LNCAP (cell line): ENCODE results near the gene MLXIPL.

Source experiments
- CTCF ChIP-seq: fragments of 450-650 bp; IDR thresholded peaks from 2 replicates; pipeline ENCODE4 v1.5.1; 2017; ENCODE audit warnings: mild to moderate bottlenecking

MLXIPL gene

DNA sequence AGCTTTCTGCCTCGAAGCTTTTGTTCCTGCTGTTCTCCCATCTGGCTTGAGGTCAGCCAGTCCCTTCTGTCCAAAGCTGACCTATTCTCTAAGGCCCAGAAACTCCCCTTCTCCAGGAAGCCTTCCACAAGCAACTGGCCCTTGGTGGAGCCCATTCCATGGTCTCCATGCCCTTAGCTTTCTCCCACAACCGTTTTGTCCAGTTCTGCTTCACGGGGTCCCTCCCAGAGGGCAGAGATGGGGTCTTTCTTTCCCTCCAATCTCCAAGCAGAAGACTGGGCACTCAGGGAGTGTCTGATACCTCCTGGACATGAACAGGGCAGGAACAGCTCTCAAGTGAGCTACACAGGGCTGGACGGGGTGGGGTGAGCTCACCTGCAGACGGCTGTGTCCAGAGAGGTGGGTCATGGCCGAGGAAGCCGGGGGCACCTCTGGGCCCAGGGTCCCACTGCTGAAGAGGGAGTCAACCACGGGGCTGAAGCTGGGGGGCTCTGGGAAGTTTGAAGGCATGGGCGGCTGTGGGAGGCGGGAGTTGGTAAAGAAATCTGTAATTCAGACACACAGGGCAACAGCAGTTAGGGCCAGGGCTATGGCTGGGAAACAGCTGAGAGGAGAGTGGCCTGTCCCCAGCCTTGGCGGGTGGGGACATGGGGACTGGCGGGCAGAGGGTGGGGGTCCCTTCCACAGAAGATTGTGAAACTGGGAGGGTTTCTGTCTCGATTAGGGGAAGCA, 25.0 kb downstream of the MLXIPL start:
- no peak for TF ChIP-seq CTCF

GRCh38 chr7:73597978-73598782, 26.1 kb downstream of the MLXIPL start:
- no peak for TF ChIP-seq CTCF

DNA sequence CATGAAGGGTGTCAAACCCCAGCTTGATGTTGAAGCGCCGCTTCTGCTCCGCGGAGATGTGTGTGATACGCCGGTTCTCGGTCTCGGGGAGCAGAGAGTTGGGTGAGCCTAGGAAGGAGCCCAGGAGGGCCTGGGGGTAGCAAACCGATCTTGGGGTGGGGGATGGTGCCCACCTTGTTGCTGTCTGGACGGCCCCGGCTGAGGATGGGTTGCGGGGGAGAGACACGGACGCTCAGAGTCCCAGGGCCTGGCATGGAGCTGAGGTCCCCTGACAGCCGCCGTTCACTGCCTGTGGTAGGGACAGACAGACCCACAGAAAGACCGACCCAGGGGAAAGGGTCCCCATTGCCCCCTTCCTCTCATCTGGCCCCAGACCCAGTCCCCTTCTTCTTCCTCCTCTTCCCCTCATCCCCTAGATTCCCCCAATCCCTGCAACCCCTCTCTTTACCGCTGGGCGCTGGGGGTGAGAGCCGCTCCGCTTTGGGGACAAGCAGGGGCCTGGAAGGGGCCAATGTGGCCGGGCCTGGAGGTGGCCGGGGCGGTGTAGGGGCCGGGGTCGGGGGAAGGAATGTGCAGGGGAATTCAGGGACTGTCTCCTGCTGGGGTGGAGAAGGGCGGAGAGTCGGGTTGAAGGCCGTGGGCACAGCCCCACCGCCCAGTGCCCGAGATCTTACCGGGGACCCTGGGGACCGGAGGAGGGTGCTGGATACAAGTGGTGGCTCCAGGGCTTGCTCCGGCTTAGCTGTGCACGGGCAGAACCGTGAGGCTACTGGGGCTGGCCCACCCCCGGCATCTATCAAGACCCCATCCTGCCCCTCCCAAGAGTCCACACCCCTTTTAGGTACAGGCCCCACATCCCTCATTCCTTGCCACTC, 27.9 kb downstream of the MLXIPL start:
- no peak for TF ChIP-seq CTCF

DNA sequence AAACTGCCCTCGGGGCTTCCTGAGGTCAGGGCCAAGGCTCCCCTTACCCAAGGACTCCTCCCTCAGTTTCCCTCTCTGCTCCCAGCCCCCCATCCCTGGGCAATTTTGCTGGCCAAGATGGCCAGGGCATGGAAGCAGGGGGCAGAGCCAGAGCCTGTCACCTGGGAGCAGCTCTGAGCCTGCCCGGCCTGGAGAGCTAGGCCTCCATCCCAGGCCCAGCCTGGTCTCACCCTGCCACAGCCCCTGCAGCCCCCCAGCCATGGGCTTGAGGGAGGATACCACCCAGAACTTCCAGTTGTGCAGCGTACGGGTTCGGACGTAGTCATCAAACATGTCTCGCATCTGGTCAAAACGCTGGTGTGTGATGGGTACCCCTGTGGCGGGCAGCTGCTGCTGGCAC, 29.0 kb downstream of the MLXIPL start:
- no peak for TF ChIP-seq CTCF

DNA sequence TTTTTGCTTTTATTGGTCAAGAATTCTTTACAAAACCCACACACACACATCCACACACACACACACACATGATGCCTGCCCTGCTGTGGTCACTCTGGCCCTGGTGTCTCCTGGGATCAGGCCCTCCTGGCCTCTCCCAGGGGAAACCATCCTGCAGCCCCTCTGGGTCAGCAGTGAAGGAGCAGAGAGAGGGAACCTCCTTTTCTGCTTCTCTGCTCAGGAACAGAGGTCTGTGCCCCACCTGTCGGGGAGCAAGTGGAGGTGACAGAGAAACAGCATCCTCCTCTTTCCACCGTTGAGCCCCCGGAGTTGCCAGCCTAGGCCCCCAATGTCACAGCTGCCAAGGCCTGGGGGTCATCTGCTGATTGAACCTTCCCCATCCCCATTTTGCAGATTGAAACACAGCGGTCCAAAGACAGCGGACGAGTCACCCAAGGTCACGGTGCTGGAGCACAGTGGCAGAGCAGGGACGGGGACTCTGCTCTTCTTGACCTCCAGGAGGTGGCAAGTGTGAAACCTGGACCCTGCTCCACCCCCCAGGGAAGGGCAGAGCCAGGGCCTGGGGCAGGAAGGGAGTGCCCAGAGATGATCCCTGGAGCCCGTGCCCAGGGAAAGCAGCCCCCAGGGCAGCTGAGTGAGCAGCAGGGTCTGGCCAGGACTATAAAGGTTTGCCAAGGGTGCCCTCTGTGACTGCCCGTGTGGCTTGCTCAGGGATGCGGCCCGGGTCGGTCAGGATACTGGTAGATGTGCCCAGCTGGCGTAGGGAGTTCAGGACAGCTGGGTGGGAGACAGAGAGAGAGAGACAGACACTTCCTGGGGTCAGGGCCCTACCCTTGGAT, 30.9 kb downstream of the MLXIPL start:
- TF ChIP-seq CTCF, result no peak

- no peak for TF ChIP-seq CTCF
These were observed 37.4 kb downstream of the MLXIPL start for GRCh38 chr7:73586911-73587310.
